ENCODE measurements around the gene ANKRD6. TPM values are rescaled to one million over a fixed set of nuclear protein-coding genes. Genes with fewer than 3 reads are reported as not detected.
A peak's percentile ranks its signal among the peaks of the same experiment; 100 is the strongest.

The ANKRD6 gene
- polyA plus RNA-seq, 1 of the 3 experiments (the other 2 are of a cell fraction): 2.6 TPM

- Histone ChIP-seq H3K9me3 (no peaks in the 10 kb centered on the region), H3F3A (replicated peaks; ENCODE audit: insufficient read depth) (no peaks in the 10 kb centered on the region), H3K79me2 (ENCODE audit: insufficient read depth) (no peaks in the 10 kb centered on the region), H3K4me1 (ENCODE audit: control insufficient read depth in 1 of 2, insufficient read depth in 2 of 2, low read depth in 1 of 2, low read length in 1 of 2) (no peaks in the 10 kb centered on the region), H3K9me2 (no peaks in the 10 kb centered on the region), H3K36me3 (replicated peaks in 1 of 2; ENCODE audit: control insufficient read depth in 1 of 2, insufficient read depth in 2 of 2, low read length in 1 of 2) (no peaks in the 10 kb centered on the region), H3K4me2 (no peak overlapping the region), H4K20me1 (ENCODE audit: insufficient read depth) (no peaks in the 10 kb centered on the region), H2AFZ (ENCODE audit: low read depth) (no peak overlapping the region), H3K27ac (ENCODE audit: low read depth in 2 of 2, low read length in 1 of 2) (no peak overlapping the region), H3K27me3 (ENCODE audit: insufficient read depth) (no peaks in the 10 kb centered on the region), H3K9ac (no peak overlapping the region), H3K4me3 (ENCODE audit: low read depth in 2 of 2, low read length in 1 of 2) (no peak overlapping the region; a peak in 1 of 4 replicates)
- peak; percentile 46 for DNase-seq
- TF ChIP-seq MXI1 (IDR thresholded peaks at IDR 0.05; ENCODE audit: low read depth, low read length) (no peak), SMC3 (IDR thresholded peaks at IDR 0.05; ENCODE audit: low read depth, low read length) (peak; percentile 44), CTCF (IDR thresholded peaks at IDR 0.05) (peak; percentile 60), RAD21 (IDR thresholded peaks at IDR 0.05; ENCODE audit: low read length) (peak; percentile 36)
- CTCF ChIA-PET: interaction anchor here (1.0 to 1.8 kb wide), 4 partner anchors 14 to 238 kb away, joined by 3 to 4 read pairs (median 4); no protein-coding TSS in a partner anchor
- POLR2A ChIA-PET: no interaction called here
- 80% methylated on average over 11 of the region's 11 CpGs for WGBS (ENCODE audit: low lambda C conversion rate)
Measured at GRCh38 chr6:89610149-89610642, 177.2 kb downstream of the ANKRD6 start.

- Histone ChIP-seq H3K9me2 (no peaks in the 10 kb centered on the region), H3K4me2 (0 out of 2 replicates have a peak overlapping the region, but pooled peaks have one; percentile 10), H3K27ac (ENCODE audit: low read depth in 2 of 2, low read length in 1 of 2) (no peak overlapping the region), H3K4me1 (ENCODE audit: control insufficient read depth in 1 of 2, insufficient read depth in 2 of 2, low read depth in 1 of 2, low read length in 1 of 2) (no peaks in the 10 kb centered on the region), H4K20me1 (ENCODE audit: insufficient read depth) (no peaks in the 10 kb centered on the region), H3K27me3 (ENCODE audit: insufficient read depth) (no peaks in the 10 kb centered on the region), H3K36me3 (replicated peaks in 1 of 2; ENCODE audit: control insufficient read depth in 1 of 2, insufficient read depth in 2 of 2, low read length in 1 of 2) (no peaks in the 10 kb centered on the region), H3K79me2 (ENCODE audit: insufficient read depth) (no peaks in the 10 kb centered on the region), H3F3A (replicated peaks; ENCODE audit: insufficient read depth) (no peaks in the 10 kb centered on the region), H3K9me3 (no peaks in the 10 kb centered on the region), H3K9ac (no peak overlapping the region), H2AFZ (ENCODE audit: low read depth) (no peak overlapping the region), H3K4me3 (ENCODE audit: low read depth in 2 of 2, low read length in 1 of 2) (no peak overlapping the region)
- no peak for DNase-seq
- no peak for TF ChIP-seq YY1 (IDR thresholded peaks at IDR 0.05; ENCODE audit: low read depth)
- TF ChIP-seq NFIC (IDR thresholded peaks at IDR 0.05; ENCODE audit: borderline replicate concordance): no peak
- TF ChIP-seq USF1 (IDR thresholded peaks at IDR 0.05; ENCODE audit: borderline replicate concordance, low read depth): no peak
- no peak for TF ChIP-seq TCF12 (IDR thresholded peaks at IDR 0.05)
- TF ChIP-seq TEAD4 (IDR thresholded peaks at IDR 0.05; ENCODE audit: borderline replicate concordance, insufficient read depth): no peak
- TF ChIP-seq SMC3 (IDR thresholded peaks at IDR 0.05; ENCODE audit: low read depth, low read length): no peak
- TF ChIP-seq ELF1 (IDR thresholded peaks at IDR 0.05): no peak
- TF ChIP-seq EZH2phosphoT487 (IDR thresholded peaks at IDR 0.05; ENCODE audit: borderline replicate concordance, low read depth): no peak
- TF ChIP-seq MXI1 (IDR thresholded peaks at IDR 0.05; ENCODE audit: low read depth, low read length): no peak
- TF ChIP-seq FOSL2 (IDR thresholded peaks at IDR 0.05; ENCODE audit: borderline replicate concordance, low read depth): no peak
- no peak for TF ChIP-seq RFX5 (IDR thresholded peaks at IDR 0.05; ENCODE audit: low read length)
- ChIA-PET CTCF (no interaction called here), POLR2A (interaction anchor here (0.5 kb wide), 1 partner anchor 464 kb away, joined by 4 read pairs; no protein-coding TSS in a partner anchor)
Measured at GRCh38 chr6:89611666-89612065, 178.7 kb downstream of the ANKRD6 start.
